ENCODE data around the gene ARFRP1. TPM values are rescaled to one million over a fixed set of nuclear protein-coding genes. Genes with fewer than 3 reads are reported as not detected.

ARFRP1 gene
- total RNA-seq, 1 donor from 2014 or later, result 49.4 TPM

DNA sequence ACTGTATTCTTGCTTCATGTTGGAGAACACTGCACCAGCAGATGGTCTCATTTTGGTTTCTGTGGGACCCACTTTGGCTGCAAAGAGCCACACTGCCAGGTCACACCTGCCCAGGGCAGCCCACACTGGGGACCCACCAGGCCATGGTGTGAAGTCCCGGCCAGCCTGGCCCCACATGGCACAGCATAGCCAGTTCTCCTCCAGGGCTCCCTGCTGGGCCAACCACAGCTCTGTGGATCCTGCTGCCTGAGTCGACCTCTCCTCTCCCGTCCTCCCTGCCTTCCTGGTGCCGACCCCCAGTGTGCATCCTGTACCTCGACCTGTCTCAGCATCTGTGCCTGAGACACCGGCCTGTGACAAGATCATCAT, 3.0 kb downstream of the ARFRP1 start:
- TF ChIP-seq, protein P1, sequence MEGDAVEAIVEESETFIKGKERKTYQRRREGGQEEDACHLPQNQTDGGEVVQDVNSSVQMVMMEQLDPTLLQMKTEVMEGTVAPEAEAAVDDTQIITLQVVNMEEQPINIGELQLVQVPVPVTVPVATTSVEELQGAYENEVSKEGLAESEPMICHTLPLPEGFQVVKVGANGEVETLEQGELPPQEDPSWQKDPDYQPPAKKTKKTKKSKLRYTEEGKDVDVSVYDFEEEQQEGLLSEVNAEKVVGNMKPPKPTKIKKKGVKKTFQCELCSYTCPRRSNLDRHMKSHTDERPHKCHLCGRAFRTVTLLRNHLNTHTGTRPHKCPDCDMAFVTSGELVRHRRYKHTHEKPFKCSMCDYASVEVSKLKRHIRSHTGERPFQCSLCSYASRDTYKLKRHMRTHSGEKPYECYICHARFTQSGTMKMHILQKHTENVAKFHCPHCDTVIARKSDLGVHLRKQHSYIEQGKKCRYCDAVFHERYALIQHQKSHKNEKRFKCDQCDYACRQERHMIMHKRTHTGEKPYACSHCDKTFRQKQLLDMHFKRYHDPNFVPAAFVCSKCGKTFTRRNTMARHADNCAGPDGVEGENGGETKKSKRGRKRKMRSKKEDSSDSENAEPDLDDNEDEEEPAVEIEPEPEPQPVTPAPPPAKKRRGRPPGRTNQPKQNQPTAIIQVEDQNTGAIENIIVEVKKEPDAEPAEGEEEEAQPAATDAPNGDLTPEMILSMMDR (IDR thresholded peaks at IDR 0.05), result no peak
- no peaks in the 10 kb centered on the region for H3K27me3 ChIP-seq
- H3K4me3 ChIP-seq, result no peak overlapping the region
- intact Hi-C loops (cut with DNase I), result no loop called here
- DNase-seq, result no peak
- H3K9me3 ChIP-seq, result no peaks in the 10 kb centered on the region
- H3K36me3 ChIP-seq, result peaks cover 40% of the 10 kb centered on the region
- peaks cover 24% of the 10 kb centered on the region for H3K4me1 ChIP-seq
- H3K27ac ChIP-seq, result no peak overlapping the region
- ATAC-seq, result no peak

DNA sequence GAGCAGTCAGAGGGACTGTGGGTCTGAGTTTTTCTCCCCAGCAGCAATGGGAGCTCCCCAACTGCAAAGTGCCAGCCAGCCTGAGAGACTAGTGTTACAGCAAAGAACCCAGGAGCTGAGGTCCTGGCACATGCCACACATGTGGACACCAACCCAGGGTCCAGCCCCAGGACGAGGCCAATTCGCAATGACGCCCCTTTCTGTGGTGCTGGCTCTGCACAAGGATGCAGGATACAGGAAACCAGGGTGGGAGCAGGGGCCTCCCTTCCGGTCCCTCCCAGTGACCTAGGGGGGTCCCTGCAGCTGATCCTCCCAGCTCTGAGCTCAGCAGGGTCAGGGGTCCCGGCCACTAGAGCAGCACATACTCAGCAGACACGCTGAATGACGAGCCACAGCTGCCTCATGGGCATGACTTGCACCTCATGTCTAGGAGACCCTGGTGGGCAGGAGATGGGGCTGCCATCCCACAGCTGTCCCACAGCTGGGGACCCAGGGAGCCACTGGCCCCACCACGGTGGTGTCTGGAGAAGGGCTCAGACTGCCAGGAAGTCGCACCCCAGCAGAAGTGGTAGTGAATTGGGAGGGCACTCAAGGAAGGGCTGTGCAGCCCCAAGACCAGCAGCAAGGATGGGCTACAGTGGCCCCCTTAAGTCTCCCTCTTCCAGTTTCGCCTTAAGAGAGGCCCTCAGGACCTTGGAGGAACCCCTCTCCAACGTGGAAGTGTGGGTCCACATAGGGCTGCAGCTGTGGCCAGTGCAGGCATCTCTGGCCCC, 3.6 kb downstream of the ARFRP1 start:
- Histone ChIP-seq H3K36me3 (peaks cover 34% of the 10 kb centered on the region), H3K9me3 (no peaks in the 10 kb centered on the region), H3K27ac (no peak overlapping the region), H3K27me3 (no peaks in the 10 kb centered on the region), H3K4me1 (peaks cover 19% of the 10 kb centered on the region), H3K4me3 (no peak overlapping the region)
- ATAC-seq (no peak), DNase-seq (peak; percentile 60)
- intact Hi-C loops (cut with DNase I), result no loop called here
- TF ChIP-seq, protein P1 (IDR thresholded peaks at IDR 0.05), result no peak

DNA sequence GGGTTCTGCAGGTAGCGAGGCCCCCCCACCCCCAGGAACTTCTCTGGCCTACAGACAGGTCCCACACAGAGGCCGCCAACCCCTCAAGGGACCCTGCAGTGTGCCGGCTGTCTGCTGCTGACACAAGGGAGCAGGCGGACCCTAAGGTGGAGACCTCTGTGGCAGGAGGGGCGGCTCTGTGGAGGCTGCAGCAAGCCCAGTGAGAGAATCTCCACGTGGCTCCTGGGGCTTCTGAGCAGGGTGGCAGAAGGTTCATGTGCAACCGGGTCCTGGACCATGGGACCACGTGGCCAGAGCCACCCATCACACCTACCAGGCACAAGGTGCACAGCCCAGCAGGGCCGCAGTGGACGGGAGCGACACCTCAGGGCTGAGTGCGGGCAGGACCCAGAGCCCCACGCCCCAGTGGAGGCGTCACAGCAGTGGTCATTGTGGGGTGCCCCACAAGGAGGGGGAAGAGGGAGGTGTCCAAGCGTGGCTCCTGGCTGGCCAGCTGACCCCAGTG, 4.3 kb downstream of the ARFRP1 start:
- intact Hi-C loops (cut with DNase I), result no loop called here

DNA sequence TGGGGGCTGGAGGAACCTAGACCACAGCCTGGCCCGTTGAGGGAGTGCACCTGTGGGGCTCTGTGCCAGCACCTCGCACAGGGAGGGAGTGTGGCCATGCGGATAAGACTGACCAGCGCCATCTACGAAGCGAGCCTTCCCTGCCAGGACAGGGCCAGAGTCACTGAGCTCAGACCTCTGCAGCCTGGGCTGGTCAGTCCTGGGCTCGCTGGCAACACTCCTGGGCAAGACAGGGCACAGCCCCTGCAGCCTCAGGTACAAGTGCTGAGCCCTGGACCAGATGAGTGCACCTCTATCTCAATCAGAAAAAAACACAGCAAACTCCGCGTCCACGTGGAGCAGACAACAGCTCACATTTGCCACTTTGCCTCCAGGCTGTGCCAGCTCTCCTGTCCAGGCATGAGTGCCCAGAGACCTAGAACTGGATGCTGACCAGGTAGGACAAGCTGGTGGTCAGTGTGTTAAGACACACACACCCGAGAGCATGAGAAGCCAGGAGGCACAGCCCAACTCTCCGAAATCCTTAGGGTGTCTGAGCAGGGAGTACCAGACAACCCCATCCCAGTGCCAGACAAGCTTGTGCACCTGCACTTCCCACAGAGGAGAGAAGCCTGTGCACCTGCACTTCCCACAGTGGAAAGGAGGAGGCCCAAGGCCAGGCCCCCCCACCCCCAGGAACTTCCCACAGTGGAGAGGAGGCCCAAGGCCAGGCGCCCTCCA, 4.9 kb downstream of the ARFRP1 start:
- ATAC-seq (no peak), DNase-seq (peak; percentile 59)
- Histone ChIP-seq H3K27me3 (no peaks in the 10 kb centered on the region), H3K36me3 (peaks cover 32% of the 10 kb centered on the region), H3K4me3 (no peak overlapping the region), H3K9me3 (no peaks in the 10 kb centered on the region), H3K27ac (no peak overlapping the region), H3K4me1 (peaks cover 11% of the 10 kb centered on the region)
- TF ChIP-seq, protein P1 (IDR thresholded peaks at IDR 0.05), result no peak
- intact Hi-C loops (cut with DNase I), result no loop called here

More for the DNA sequence above, 4.3 kb downstream of the ARFRP1 start:
- H3K4me3 ChIP-seq, result no peak overlapping the region
- H3K9me3 ChIP-seq, result no peaks in the 10 kb centered on the region
- no peaks in the 10 kb centered on the region for H3K27me3 ChIP-seq
- peaks cover 12% of the 10 kb centered on the region for H3K4me1 ChIP-seq
- peaks cover 32% of the 10 kb centered on the region for H3K36me3 ChIP-seq
- no peak overlapping the region for H3K27ac ChIP-seq
- no peak for ATAC-seq
- peak; percentile 64 for DNase-seq
- TF ChIP-seq, protein P1 (IDR thresholded peaks at IDR 0.05), result no peak

DNA sequence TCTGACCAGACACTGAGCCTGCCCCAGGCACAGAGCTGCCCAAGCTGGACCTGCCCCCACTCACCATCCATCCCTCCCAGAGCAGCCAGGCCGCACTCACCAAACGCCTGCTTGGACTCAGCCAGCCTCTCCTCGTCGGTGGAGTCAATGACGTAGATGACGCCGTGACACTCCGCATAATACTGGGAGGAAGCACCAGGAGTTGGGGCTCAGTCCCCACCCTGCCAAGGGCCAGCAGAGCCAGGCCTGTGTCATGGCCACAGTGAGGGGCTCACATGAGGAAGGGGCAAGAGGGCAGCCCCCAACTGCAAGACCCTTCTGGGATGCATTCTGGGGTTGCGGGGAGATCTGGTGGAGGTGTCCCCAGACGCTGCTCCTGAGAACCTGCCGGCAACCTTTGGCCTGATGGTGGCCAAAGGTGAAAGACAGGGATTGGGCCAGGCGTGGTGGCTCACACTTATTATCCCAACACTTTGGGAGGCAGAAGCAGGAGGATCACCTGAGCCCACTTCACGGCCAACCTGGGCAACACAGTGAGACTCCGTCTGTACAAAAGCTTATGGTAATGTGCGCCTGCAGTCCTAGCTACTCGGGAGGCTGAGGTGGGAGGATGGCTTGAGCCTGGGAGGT, 5.6 kb downstream of the ARFRP1 start:
- intact Hi-C loops (cut with DNase I), result no loop called here
- TF ChIP-seq, protein P1 (IDR thresholded peaks at IDR 0.05), result no peak
- H3K27ac ChIP-seq, result no peak overlapping the region
- no peaks in the 10 kb centered on the region for H3K27me3 ChIP-seq
- H3K4me1 ChIP-seq, result peaks cover 15% of the 10 kb centered on the region
- no peak for DNase-seq
- no peak for ATAC-seq
- no peaks in the 10 kb centered on the region for H3K9me3 ChIP-seq
- no peak overlapping the region for H3K4me3 ChIP-seq
- peaks cover 32% of the 10 kb centered on the region for H3K36me3 ChIP-seq

Data from upper lobe of right lung (tissue), 1 donor.